NCI-H1694 (cell line): Measurements from ENCODE around the gene RAD51B.

Source experiments
- DNase-seq: peaks from one replicate; lab custom pipeline; 2025; lab: John Stamatoyannopoulos, UW

RAD51B gene

GRCh38 chr14:68440820-68441219, 621.2 kb downstream of the RAD51B start:
- DNase-seq, result no peak

GRCh38 chr14:68441542-68441941, 622.0 kb downstream of the RAD51B start:
- DNase-seq, result no peak

GRCh38 chr14:68442828-68443629, 623.5 kb downstream of the RAD51B start:
- no peak for DNase-seq

GRCh38 chr14:68444449-68445168, 625.0 kb downstream of the RAD51B start:
- no peak for DNase-seq

- no peak for DNase-seq
Observed at GRCh38 chr14:68446243-68447040, 626.9 kb downstream of the RAD51B start.

- no peak for DNase-seq
Observed at GRCh38 chr14:68447581-68448251, 628.1 kb downstream of the RAD51B start.

- no peak for DNase-seq
Observed at GRCh38 chr14:68448252-68448902, 628.8 kb downstream of the RAD51B start.

- DNase-seq, result no peak
Observed at GRCh38 chr14:68449561-68450181, 630.1 kb downstream of the RAD51B start.

- DNase-seq, result no peak
Observed at GRCh38 chr14:68450391-68451120, 631.0 kb downstream of the RAD51B start.

GRCh38 chr14:68451696-68452373, 632.3 kb downstream of the RAD51B start:
- DNase-seq, result no peak

GRCh38 chr14:68458253-68458652, 638.7 kb downstream of the RAD51B start:
- no peak for DNase-seq

- DNase-seq, result no peak
Observed at GRCh38 chr14:68458840-68459469, 639.4 kb downstream of the RAD51B start.

GRCh38 chr14:68459480-68460136, 640.0 kb downstream of the RAD51B start:
- DNase-seq, result no peak

- DNase-seq, result no peak
Observed at GRCh38 chr14:68460541-68460940, 641.0 kb downstream of the RAD51B start.

- DNase-seq, result no peak
Observed at GRCh38 chr14:68461086-68461485, 641.5 kb downstream of the RAD51B start.

- DNase-seq, result no peak
Observed at GRCh38 chr14:68462683-68463082, 643.1 kb downstream of the RAD51B start.

- no peak for DNase-seq
Observed at GRCh38 chr14:68463299-68463698, 643.7 kb downstream of the RAD51B start.

GRCh38 chr14:68463705-68464374, 644.3 kb downstream of the RAD51B start:
- no peak for DNase-seq
